ENCODE data around the gene GPA33.

GPA33 gene

GRCh38 chr1:167090314-167090942 lies at the start of gene GPA33:
TSS of gene GPA33 (minus strand) at chr1:167090377. CDS start at chr1:167090287, 90 bp downstream.
- peak; percentile 55 for DNase-seq

- DNase-seq, result no peak
These were observed 48.5 kb upstream of the GPA33 start for GRCh38 chr1:167138703-167139102.

GRCh38 chr1:167137793-167138510 lies 47.8 kb upstream of the GPA33 start:
- DNase-seq, result no peak

- DNase-seq, result no peak
These were observed 47.2 kb upstream of the GPA33 start for GRCh38 chr1:167137332-167137781.

- DNase-seq, result no peak
These were observed 46.6 kb upstream of the GPA33 start for GRCh38 chr1:167136806-167137205.

GRCh38 chr1:167136191-167136614 lies 46.0 kb upstream of the GPA33 start:
- no peak for DNase-seq

GRCh38 chr1:167135281-167135840 lies 45.2 kb upstream of the GPA33 start:
- DNase-seq, result no peak

GRCh38 chr1:167132301-167133010 lies 42.3 kb upstream of the GPA33 start:
- DNase-seq, result no peak

- no peak for DNase-seq
These were observed 40.8 kb upstream of the GPA33 start for GRCh38 chr1:167130829-167131510.

- no peak for DNase-seq
These were observed 38.4 kb upstream of the GPA33 start for GRCh38 chr1:167128261-167129227.

GRCh38 chr1:167127661-167128060 lies 37.5 kb upstream of the GPA33 start:
- no peak for DNase-seq

- DNase-seq, result no peak
These were observed 37.1 kb upstream of the GPA33 start for GRCh38 chr1:167127236-167127635.

- DNase-seq, result no peak
These were observed 36.6 kb upstream of the GPA33 start for GRCh38 chr1:167126811-167127210.

GRCh38 chr1:167126317-167126716 lies 36.1 kb upstream of the GPA33 start:
- no peak for DNase-seq

- no peak for DNase-seq
These were observed 32.4 kb upstream of the GPA33 start for GRCh38 chr1:167122568-167122967.

- DNase-seq, result no peak
These were observed 31.9 kb upstream of the GPA33 start for GRCh38 chr1:167122121-167122480.

GRCh38 chr1:167121375-167122120 lies 31.4 kb upstream of the GPA33 start:
- DNase-seq, result peak; percentile 25

- peak; percentile 11 for DNase-seq
These were observed 30.7 kb upstream of the GPA33 start for GRCh38 chr1:167120899-167121298.

GRCh38 chr1:167119696-167120095 lies 29.5 kb upstream of the GPA33 start:
- DNase-seq, result no peak

- DNase-seq, result no peak
These were observed 28.0 kb upstream of the GPA33 start for GRCh38 chr1:167118188-167118587.

GRCh38 chr1:167117225-167117624 lies 27.0 kb upstream of the GPA33 start:
- DNase-seq, result no peak

Data from CD4-positive, alpha-beta T cell treated with Interleukin-21 for 1 hour (primary cell).